Fibroblast of pulmonary artery (primary cell): ENCODE data around the gene POMT2.
"Not testable (repeated sequence)": the region's sequence is repeated elsewhere in the genome, so short reads cannot be mapped to it uniquely, and the experiment has no call there.

ENCODE experiments used
- DNase-seq: peaks from one replicate; pipeline ENCODE4 v3.0.0-alpha.2; 2010; ENCODE audit warnings: low read depth
- H3K4me3 ChIP-seq: replicated peaks from 2 replicates; pipeline ENCODE4 v1.5.1; 2011; ENCODE audit warnings: low read depth, mild to moderate bottlenecking, control low read depth, low read length, moderate library complexity
- CTCF ChIP-seq: IDR thresholded peaks from 2 replicates; pipeline ENCODE4 v1.5.1; 2011; ENCODE audit warnings: mild to moderate bottlenecking, control low read depth, low read length, inconsistent platforms; ENCODE audit errors: missing control alignments

POMT2 gene

GRCh38 chr14:77340389-77340788 lies 19.7 kb upstream of the POMT2 start:
- no peak overlapping the region for H3K4me3 ChIP-seq
- TF ChIP-seq CTCF: no peak
- no peak for DNase-seq

GRCh38 chr14:77339407-77339806 lies 18.7 kb upstream of the POMT2 start:
- peak; percentile 45 for DNase-seq
- no peak for TF ChIP-seq CTCF
- no peak overlapping the region for H3K4me3 ChIP-seq

GRCh38 chr14:77338302-77338701 lies 17.6 kb upstream of the POMT2 start:
- DNase-seq: no peak
- TF ChIP-seq CTCF: no peak
- H3K4me3 ChIP-seq: no peak overlapping the region

GRCh38 chr14:77337880-77338279 lies 17.2 kb upstream of the POMT2 start:
- no peak for TF ChIP-seq CTCF
- DNase-seq: no peak
- no peak overlapping the region for H3K4me3 ChIP-seq

GRCh38 chr14:77337255-77337654 lies 16.6 kb upstream of the POMT2 start:
- not testable (repeated sequence) for H3K4me3 ChIP-seq

GRCh38 chr14:77335576-77335975 lies 14.9 kb upstream of the POMT2 start:
- DNase-seq: no peak
- TF ChIP-seq CTCF: no peak
- no peak overlapping the region for H3K4me3 ChIP-seq

More at GRCh38 chr14:77337255-77337654, 16.6 kb upstream of the POMT2 start:
- DNase-seq: not testable (repeated sequence)

GRCh38 chr14:77329872-77330271 lies 9.2 kb upstream of the POMT2 start:
- DNase-seq: no peak
- no peak overlapping the region for H3K4me3 ChIP-seq
- no peak for TF ChIP-seq CTCF

GRCh38 chr14:77327111-77327510 lies 6.4 kb upstream of the POMT2 start:
- DNase-seq: no peak
- TF ChIP-seq CTCF: no peak
- no peak overlapping the region for H3K4me3 ChIP-seq
